Fibroblast of pulmonary artery (primary cell): Measurements from ENCODE around the gene PLEK.
"Not testable (repeated sequence)": the region's sequence is repeated elsewhere in the genome, so short reads cannot be mapped to it uniquely, and the experiment has no call there.

Experiments used
- DNase-seq: peaks from one replicate; pipeline ENCODE4 v3.0.0-alpha.2; 2010; ENCODE audit warnings: low read depth
- H3K4me3 ChIP-seq: replicated peaks from 2 replicates; pipeline ENCODE4 v1.5.1; 2011; ENCODE audit warnings: low read depth, mild to moderate bottlenecking, control low read depth, low read length, moderate library complexity
- TF ChIP-seq, protein P1 (sequence below): IDR thresholded peaks from 2 replicates; pipeline ENCODE4 v1.5.1; 2011; ENCODE audit warnings: mild to moderate bottlenecking, control low read depth, low read length, inconsistent platforms; ENCODE audit errors: missing control alignments

Gene PLEK

GRCh38 chr2:68436270-68436669 lies 71.2 kb downstream of the PLEK start:
- peak; percentile 29 for DNase-seq
- no peak overlapping the region for H3K4me3 ChIP-seq
- TF ChIP-seq, protein P1, sequence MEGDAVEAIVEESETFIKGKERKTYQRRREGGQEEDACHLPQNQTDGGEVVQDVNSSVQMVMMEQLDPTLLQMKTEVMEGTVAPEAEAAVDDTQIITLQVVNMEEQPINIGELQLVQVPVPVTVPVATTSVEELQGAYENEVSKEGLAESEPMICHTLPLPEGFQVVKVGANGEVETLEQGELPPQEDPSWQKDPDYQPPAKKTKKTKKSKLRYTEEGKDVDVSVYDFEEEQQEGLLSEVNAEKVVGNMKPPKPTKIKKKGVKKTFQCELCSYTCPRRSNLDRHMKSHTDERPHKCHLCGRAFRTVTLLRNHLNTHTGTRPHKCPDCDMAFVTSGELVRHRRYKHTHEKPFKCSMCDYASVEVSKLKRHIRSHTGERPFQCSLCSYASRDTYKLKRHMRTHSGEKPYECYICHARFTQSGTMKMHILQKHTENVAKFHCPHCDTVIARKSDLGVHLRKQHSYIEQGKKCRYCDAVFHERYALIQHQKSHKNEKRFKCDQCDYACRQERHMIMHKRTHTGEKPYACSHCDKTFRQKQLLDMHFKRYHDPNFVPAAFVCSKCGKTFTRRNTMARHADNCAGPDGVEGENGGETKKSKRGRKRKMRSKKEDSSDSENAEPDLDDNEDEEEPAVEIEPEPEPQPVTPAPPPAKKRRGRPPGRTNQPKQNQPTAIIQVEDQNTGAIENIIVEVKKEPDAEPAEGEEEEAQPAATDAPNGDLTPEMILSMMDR, result no peak

DNA sequence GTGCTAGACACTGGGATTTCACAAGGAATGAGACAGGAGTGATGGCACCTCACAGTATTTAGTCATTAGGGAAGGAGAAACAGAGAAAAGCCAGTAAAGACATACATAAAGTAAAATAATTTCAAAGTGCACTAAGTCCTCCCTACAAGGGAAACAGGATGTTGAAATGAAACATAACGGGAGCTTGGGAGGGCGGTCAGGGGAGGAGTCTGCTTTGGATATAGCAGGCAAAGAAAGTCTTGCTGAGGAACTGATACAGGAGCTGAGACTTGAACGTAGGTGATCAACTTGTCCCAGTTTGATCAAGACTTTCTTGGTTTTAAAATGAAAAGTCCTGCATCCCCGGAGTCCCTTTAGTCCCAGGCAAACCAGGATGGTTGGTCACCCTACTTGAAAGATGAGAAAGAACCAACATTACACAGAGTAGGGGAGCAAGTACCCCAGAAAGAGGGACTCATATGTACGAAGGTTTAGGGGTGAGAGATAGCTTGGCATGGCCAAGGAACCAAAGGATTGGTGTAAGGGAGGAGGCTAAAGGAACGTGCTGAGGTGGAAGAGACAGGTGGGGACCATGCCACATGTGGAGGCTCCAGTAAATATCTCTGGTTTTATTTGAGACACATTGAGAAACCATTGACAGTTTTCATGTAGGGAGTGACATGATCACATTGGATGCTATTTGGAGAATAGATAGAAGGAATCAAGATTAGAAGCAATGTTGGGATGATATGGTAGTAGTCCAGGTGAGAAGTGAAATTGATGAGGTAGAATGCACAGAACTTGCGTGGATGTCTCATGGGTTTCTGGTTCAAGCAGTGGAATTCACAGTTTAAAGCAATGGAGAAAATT lies 73.6 kb downstream of the PLEK start:
- DNase-seq, result no peak
- H3K4me3 ChIP-seq, result no peak overlapping the region
- TF ChIP-seq, protein P1, result no peak

DNA sequence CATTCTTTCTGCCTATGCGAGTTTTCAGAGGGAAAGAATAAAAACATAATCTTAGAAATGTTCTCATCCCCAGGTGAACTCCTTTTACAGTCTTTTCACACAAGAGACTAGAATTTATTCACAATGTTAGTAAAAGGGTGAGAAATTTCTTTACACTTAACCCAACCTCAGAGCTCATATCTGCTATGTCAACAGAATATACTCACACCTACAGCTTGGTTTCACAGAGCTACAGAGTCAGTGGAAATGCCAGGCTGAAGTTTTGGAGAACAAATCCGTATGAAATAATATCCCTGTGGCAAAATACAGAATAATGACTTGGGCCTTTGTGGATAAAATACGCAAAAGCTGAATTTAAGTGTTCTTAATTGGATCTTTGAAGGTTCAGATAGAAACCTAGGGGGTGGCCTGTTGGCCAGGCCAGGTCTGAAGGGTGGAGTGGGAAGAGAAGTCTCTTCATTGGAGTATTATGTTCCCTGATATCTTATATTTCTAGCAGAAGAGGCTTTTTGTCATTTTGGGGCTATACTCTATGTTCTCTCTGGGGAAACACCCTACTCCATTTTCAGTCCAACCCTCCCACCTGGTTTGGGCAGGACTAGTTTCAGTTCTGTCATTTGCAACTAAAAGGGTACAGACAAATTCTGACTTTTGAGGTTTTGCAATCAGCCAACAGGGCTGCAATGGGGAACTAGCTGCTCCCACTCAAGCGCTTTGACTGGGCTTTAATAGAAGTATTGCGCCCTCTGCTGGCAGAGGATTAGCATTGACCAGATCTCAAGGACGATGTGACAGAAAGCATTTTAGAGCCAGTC lies 76.3 kb downstream of the PLEK start:
- peak; percentile 92 for DNase-seq
- TF ChIP-seq, protein P1, result peak; percentile 90
- H3K4me3 ChIP-seq, result no peak overlapping the region

DNA sequence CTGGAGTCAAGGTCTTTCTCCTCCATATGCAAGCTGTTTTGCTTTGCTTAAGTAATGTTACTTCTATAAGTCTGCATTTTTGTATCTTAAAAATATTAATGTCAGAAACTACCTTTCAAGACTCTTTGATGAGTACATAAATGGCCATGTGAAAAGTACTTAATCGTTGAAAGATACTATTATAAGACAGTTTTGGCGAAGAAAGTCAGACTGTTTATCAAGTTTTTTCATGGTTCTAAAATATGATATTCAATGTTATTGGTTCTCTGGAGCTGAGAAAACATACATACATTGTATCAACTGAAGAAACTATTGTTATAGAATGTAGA lies 76.9 kb downstream of the PLEK start:
- TF ChIP-seq, protein P1, result no peak
- H3K4me3 ChIP-seq, result no peak overlapping the region

GRCh38 chr2:68446425-68446824 lies 81.3 kb downstream of the PLEK start:
- not testable (repeated sequence) for DNase-seq, H3K4me3 ChIP-seq

More for the DNA sequence above, 76.9 kb downstream of the PLEK start:
- no peak for DNase-seq
